Spleen (tissue), 11 donors: ENCODE data around the gene FAM120B. TPM values are rescaled to one million over a fixed set of nuclear protein-coding genes. Genes with fewer than 3 reads are reported as not detected.

Experiments
- DNase-seq: peaks from one replicate; pipeline ENCODE4 v3.0.0-alpha.2; 2020
- H3K27ac ChIP-seq, 8 donors: fragments of 200-600 bp; sonication (generic) in 7 of 8; 1 replicate in 4 of 8; 2 replicates in 4 of 8; pipeline versions ENCODE4 v1.5.0 to v1.8.0; 2016 to 2021; ENCODE audit warnings: inconsistent platforms in 4 of 8, mild to moderate bottlenecking in 4 of 8, moderate library complexity in 1 of 8
- H3K27me3 ChIP-seq, 7 donors: fragments of 200-600 bp; sonication (generic) in 6 of 7; replicated peaks in 1 of 7; 1 replicate in 4 of 7; 2 replicates in 3 of 7; pipeline versions ENCODE4 v1.5.0 to v1.8.0; 2016 to 2021; ENCODE audit warnings: inconsistent platforms in 3 of 7, mild to moderate bottlenecking in 1 of 7
- H3K36me3 ChIP-seq, 6 donors: fragments of 200-600 bp; sonication (generic) in 5 of 6; 1 replicate in 4 of 6; 2 replicates in 2 of 6; pipeline versions ENCODE4 v1.5.0 to v1.8.0; 2016 to 2021; ENCODE audit warnings: inconsistent platforms in 2 of 6
- H3K4me1 ChIP-seq, 6 donors: fragments of 200-600 bp; sonication (generic) in 5 of 6; 1 replicate in 3 of 6; 2 replicates in 3 of 6; pipeline versions ENCODE4 v1.5.0 to v1.8.0; 2016 to 2021; ENCODE audit warnings: inconsistent platforms in 3 of 6
- H3K4me3 ChIP-seq, 8 donors: fragments of 200-600 bp; sonication (generic) in 7 of 8; 1 replicate in 4 of 8; 2 replicates in 4 of 8; pipeline versions ENCODE4 v1.5.0 to v1.8.0; 2016 to 2021; ENCODE audit warnings: inconsistent platforms in 4 of 8, mild to moderate bottlenecking in 4 of 8, moderate library complexity in 2 of 8
- H3K9me3 ChIP-seq, 8 donors: fragments of 200-600 bp; sonication (generic) in 7 of 8; 1 replicate in 4 of 8; 2 replicates in 4 of 8; pipeline versions ENCODE4 v1.5.0 to v1.8.0; 2016 to 2021; ENCODE audit warnings: inconsistent platforms in 4 of 8
- CTCF ChIP-seq, 11 experiments: fragments of 200-600 bp in 7 of 11; fragments of 450-650 bp in 4 of 11; sonication (generic) in 4 of 11; IDR thresholded peaks in 8 of 11; conservative IDR thresholded peaks in 3 of 11; 1 replicate in 7 of 11; 2 replicates in 4 of 11; pipeline versions ENCODE4 v1.4.0 to v1.8.0; 2016 to 2021; ENCODE audit warnings: antibody characterized with exemption in 11 of 11, inconsistent platforms in 4 of 11, mild to moderate bottlenecking in 1 of 11
- POLR2A ChIP-seq, 3 donors: fragments of 450-650 bp; IDR thresholded peaks; one replicate each; pipeline ENCODE4 v1.5.1; 2017; ENCODE audit warnings: antibody characterized with exemption in 3 of 3, mild to moderate bottlenecking in 1 of 3
- POLR2AphosphoS5 ChIP-seq, 3 donors: sonication (generic); formaldehyde crosslinking; IDR thresholded peaks; one replicate each; pipeline ENCODE4 v1.5.1; 2017; ENCODE audit warnings: antibody characterized with exemption in 3 of 3
- WGBS, 5 donors: extraction: QIAGEN DNeasy Blood & Tissue Kit in 3 of 5; methylation state at CpG; one replicate each; pipeline versions ENCODE4 v1.1.5 to v1.1.7; 2013 to 2018; 5-methylcytosine and 5-hydroxymethylcytosine counted together
- intact Hi-C: fragments of 100-400 bp; cut with DNase I; formaldehyde crosslinking; loops from one replicate; pipeline ENCODE4 v1.15.0; 2023; ENCODE audit warnings: low total_unique reads
- polyA plus RNA-seq, 3 donors: library from polyadenylated mRNA; stranded (reverse); fragments of 200-250 nt; gene quantifications; one replicate each; pipeline ENCODE4 v1.2.1, GENCODE V29; 2013
- total RNA-seq, 7 donors: library from RNA; depleted of rRNA in 3 of 7; stranded (reverse); fragments of >200 nt in 3 of 7; fragmentation: NEBNext Ultra II Directional in 4 of 7; extraction: Animal tissue kit (Norgen Biotek cat#: 25700) in 4 of 7; gene quantifications; one replicate each; pipeline versions ENCODE4 v1.1.0 to v1.2.1, GENCODE V29; 2016 to 2021
- donor health status: healthy with polysubstance abuse.
- donor health status: DM: no; HTN: no; CAD: no; lungs with moderate emphysema.
- donor health status: DM: no; HTN: no; CAD: no.
- donor health status: Bipolar disorder and iron deficiency.
- donor health status: healthy.
- donor health status: DM: no; HTN: no; CAD: no.
- donor health status: DM: yes; HTN: yes; CAD: no.

FAM120B gene
- total and polyA plus RNA-seq, 10 donors = 7.6 to 41.2 (median 26.8) TPM

GRCh38 chr6:170292407-170293158, 14.0 kb upstream of the FAM120B start:
- 3 to 8% (median 7%) methylated on average over 13 of the region's 13 CpGs for WGBS, 5 donors
- H3K36me3 ChIP-seq = peaks cover 0 to 13% (median under 1%) of the 10 kb centered on the region in 6 donors
- no peak for TF ChIP-seq POLR2AphosphoS5 (IDR thresholded peaks at IDR 0.05)
- no peak for TF ChIP-seq POLR2A (IDR thresholded peaks at IDR 0.05)
- peak in 5 of 11 experiments; percentile 7 to 29 (median 27) for TF ChIP-seq CTCF (IDR thresholded peaks at IDR 0.05 in 8 of 11, conservative IDR thresholded peaks at IDR 0.05 in 3 of 11)
- intact Hi-C loops = no loop called here
- peaks cover 8 to 100% (median 81%) of the 10 kb centered on the region in 7 donors for H3K27me3 ChIP-seq
- no peaks in the 10 kb centered on the region for H3K9me3 ChIP-seq
- DNase-seq = peak; percentile 62
- H3K4me3 ChIP-seq = peak overlapping the region; percentile 14 to 95 (median 78)
- H3K27ac ChIP-seq = peak overlapping the region in 4 of 8 donors; percentile 80 to 84 (median 82)
- peaks cover 41 to 99% (median 83%) of the 10 kb centered on the region in 6 donors for H3K4me1 ChIP-seq

GRCh38 chr6:170293341-170294231, 13.0 kb upstream of the FAM120B start:
- peaks cover 8 to 100% (median 78%) of the 10 kb centered on the region in 7 donors for H3K27me3 ChIP-seq
- no peak for DNase-seq
- no peak overlapping the region for H3K4me3 ChIP-seq
- WGBS, 5 donors = 11 to 16% (median 13%) methylated on average over 23 of the region's 23 CpGs
- TF ChIP-seq CTCF (IDR thresholded peaks at IDR 0.05 in 8 of 11, conservative IDR thresholded peaks at IDR 0.05 in 3 of 11) (no peak), POLR2AphosphoS5 (IDR thresholded peaks at IDR 0.05) (no peak), POLR2A (IDR thresholded peaks at IDR 0.05) (no peak)
- no peaks in the 10 kb centered on the region for H3K9me3 ChIP-seq
- peaks cover 0 to 3% (median 0%) of the 10 kb centered on the region in 6 donors for H3K36me3 ChIP-seq
- intact Hi-C loops = no loop called here
- H3K27ac ChIP-seq = peak overlapping the region in 3 of 8 donors; percentile 5 to 82 (median 82)
- peaks cover 36 to 89% (median 75%) of the 10 kb centered on the region in 6 donors for H3K4me1 ChIP-seq

- intact Hi-C loops = no loop called here
- H3K27me3 ChIP-seq = peaks cover 8 to 100% (median 81%) of the 10 kb centered on the region in 7 donors
- no peak for DNase-seq
- H3K27ac ChIP-seq = no peak overlapping the region
- WGBS, 5 donors = 27 to 48% (median 42%) methylated on average over 2 of the region's 2 CpGs
- H3K4me1 ChIP-seq = peaks cover 32 to 82% (median 67%) of the 10 kb centered on the region in 6 donors
- H3K36me3 ChIP-seq = no peaks in the 10 kb centered on the region
- no peak overlapping the region for H3K4me3 ChIP-seq
- TF ChIP-seq CTCF (IDR thresholded peaks at IDR 0.05 in 8 of 11, conservative IDR thresholded peaks at IDR 0.05 in 3 of 11) (no peak), POLR2A (IDR thresholded peaks at IDR 0.05) (no peak), POLR2AphosphoS5 (IDR thresholded peaks at IDR 0.05) (no peak)
- H3K9me3 ChIP-seq = no peaks in the 10 kb centered on the region
Measured at GRCh38 chr6:170294298-170294730, 12.2 kb upstream of the FAM120B start.
